ENCODE data around the gene KRT76.

Gene KRT76

DNA sequence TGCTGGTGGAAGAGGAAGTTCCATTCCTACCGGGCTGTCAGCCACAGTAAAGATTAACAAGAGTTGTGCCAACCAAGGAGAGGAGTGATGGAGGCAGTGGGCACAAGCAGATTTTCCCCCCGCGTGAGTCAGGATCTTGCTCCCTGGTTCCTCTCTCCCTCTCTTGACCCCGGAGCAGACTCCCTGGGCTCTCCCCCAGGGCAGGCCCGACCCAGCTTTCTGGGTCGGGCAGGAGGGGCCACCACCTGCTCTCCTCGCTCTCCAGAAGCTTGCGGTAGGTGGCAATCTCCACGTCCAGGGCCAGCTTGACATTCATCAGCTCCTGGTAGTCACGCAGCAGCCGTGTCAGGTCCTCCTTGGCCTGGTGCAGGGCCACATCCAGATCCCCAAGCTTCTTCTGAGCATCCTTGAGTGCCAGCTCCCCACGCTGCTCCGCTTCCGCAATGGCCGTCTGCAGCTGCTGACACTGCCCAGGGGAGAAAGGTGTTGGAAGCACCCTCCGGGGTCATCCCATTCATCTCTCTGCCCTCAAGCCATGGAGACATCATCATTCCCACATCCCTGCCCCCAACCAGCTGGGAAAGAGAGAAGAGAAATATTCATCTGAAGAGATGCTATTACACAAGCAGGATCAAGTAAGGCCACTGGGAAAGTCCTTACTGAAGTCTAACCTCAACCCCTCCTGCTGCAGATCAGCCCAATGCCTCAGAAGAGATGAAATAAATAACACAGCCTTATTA, 45.8 kb upstream of the KRT76 start:
- TF ChIP-seq TARDBP (IDR thresholded peaks at IDR 0.05) (no peak), ELF4 (IDR thresholded peaks at IDR 0.05) (no peak), FOXK2 (IDR thresholded peaks at IDR 0.05) (no peak), SUZ12 (IDR thresholded peaks at IDR 0.05) (no peak), SP1 (IDR thresholded peaks at IDR 0.05) (no peak), FOXA1 (IDR thresholded peaks at IDR 0.05) (no peak), FOXM1 (IDR thresholded peaks at IDR 0.05; ENCODE audit: borderline replicate concordance) (no peak), BHLHE40 (IDR thresholded peaks at IDR 0.05; ENCODE audit: borderline replicate concordance) (no peak), ARNT (IDR thresholded peaks at IDR 0.05) (no peak), HDGF (IDR thresholded peaks at IDR 0.05; ENCODE audit: borderline replicate concordance) (no peak), NFRKB (IDR thresholded peaks at IDR 0.05) (no peak), LEF1 (IDR thresholded peaks at IDR 0.05; ENCODE audit: borderline replicate concordance) (no peak), L3MBTL2 (conservative IDR thresholded peaks at IDR 0.05) (no peak), CTBP1 (IDR thresholded peaks at IDR 0.05; ENCODE audit: borderline replicate concordance) (no peak), ZNF384 (IDR thresholded peaks at IDR 0.05) (no peak)
- TF ChIP-seq, protein P1, sequence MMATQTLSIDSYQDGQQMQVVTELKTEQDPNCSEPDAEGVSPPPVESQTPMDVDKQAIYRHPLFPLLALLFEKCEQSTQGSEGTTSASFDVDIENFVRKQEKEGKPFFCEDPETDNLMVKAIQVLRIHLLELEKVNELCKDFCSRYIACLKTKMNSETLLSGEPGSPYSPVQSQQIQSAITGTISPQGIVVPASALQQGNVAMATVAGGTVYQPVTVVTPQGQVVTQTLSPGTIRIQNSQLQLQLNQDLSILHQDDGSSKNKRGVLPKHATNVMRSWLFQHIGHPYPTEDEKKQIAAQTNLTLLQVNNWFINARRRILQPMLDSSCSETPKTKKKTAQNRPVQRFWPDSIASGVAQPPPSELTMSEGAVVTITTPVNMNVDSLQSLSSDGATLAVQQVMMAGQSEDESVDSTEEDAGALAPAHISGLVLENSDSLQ (IDR thresholded peaks at IDR 0.05), result no peak
- CTCF ChIA-PET, result interaction anchor here (0.6 kb wide), 1 partner anchor 32 kb away, joined by 3 read pairs; no protein-coding TSS in a partner anchor
- POLR2A ChIA-PET, result no interaction called here
- no peak for DNase-seq (ENCODE audit: extremely low spot score)

DNA sequence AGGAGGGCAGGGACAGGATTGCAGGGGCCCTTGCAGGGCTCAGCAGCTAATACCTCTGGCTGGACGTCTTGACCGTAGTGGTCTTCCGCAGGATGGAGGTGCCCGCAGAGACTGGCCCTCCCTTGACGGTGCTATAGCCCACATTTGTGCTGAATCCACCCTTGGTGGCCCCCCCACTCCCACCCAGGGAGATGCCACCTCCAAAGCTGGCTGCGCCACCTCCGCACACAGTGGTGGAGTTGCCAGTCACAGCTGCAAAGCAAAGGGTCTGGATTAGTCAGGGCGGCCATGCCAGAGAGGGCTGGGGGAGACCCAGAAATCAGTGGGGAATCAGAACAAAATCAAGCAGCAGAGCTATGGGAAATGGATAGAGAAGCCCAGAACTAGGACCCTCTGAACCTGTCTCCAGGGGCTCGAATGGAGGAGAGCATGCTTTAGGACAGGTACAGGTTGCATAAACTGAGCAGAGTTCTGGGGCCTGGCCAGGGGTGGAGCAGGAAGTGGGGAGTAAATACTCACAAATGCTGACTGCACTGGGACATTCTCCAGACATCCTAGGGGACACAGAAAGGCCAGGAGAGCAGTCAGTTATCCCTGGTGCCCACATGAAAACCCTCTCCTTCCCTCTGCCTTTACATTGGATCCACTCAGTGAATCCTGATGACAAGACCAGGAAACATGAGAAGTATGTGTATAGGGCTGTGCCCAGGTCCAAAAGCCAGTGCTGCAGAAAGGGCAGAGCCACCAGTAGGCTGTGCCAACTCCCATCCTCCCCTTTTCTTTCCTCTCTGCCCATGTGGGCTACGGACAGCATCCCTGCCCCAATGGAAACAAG, 44.9 kb upstream of the KRT76 start:
- no peak for TF ChIP-seq HDGF (IDR thresholded peaks at IDR 0.05; ENCODE audit: borderline replicate concordance)
- no peak for TF ChIP-seq FOXM1 (IDR thresholded peaks at IDR 0.05; ENCODE audit: borderline replicate concordance)
- TF ChIP-seq SP1 (IDR thresholded peaks at IDR 0.05), result no peak
- no peak for TF ChIP-seq FOXK2 (IDR thresholded peaks at IDR 0.05)
- no peak for TF ChIP-seq ZNF384 (IDR thresholded peaks at IDR 0.05)
- CTCF ChIA-PET, result interaction anchor here (0.6 kb wide), 1 partner anchor 33 kb away, joined by 3 read pairs; no protein-coding TSS in a partner anchor
- DNase-seq (ENCODE audit: extremely low spot score), result no peak
- POLR2A ChIA-PET, result no interaction called here

DNA sequence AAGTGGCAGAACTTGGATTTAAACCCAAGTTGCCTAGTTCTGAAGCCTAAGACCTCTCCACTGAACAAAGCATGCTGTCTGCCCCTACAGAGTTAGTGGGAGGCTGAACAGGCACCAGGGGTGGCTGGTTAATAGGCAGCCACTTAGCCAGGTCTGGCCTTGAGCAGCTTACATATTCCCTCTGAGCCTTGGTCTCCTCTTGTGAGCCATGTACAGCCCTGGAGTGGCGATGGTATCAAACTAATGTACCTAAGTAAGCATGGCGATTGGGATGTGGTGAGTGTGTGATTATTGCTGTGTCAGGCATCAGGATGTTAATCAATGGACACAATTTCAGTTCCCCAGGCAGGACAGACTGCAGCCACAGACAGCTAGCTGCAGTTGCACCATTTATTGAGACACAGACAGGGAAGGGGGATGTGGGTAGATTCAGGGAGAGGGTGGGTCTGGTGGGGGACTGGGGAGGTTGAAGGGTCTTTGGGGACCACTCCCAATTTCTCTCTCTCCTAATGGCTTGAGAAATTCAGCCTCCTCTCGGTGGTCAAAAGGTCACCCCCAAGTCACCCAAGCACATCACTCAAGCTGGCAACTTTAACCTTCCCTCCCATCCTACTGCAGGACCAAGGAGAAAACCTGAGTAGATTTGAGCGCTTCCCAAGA, 44.1 kb upstream of the KRT76 start:
- CTCF ChIA-PET, result no interaction called here
- POLR2A ChIA-PET, result no interaction called here
- no peak for TF ChIP-seq NFRKB (IDR thresholded peaks at IDR 0.05)
- no peak for TF ChIP-seq TARDBP (IDR thresholded peaks at IDR 0.05)
- no peak for TF ChIP-seq SP1 (IDR thresholded peaks at IDR 0.05)
- no peak for TF ChIP-seq FOXM1 (IDR thresholded peaks at IDR 0.05; ENCODE audit: borderline replicate concordance)
- TF ChIP-seq HDGF (IDR thresholded peaks at IDR 0.05; ENCODE audit: borderline replicate concordance), result no peak
- TF ChIP-seq, protein P1 (IDR thresholded peaks at IDR 0.05), result no peak
- no peak for TF ChIP-seq ELF4 (IDR thresholded peaks at IDR 0.05)
- no peak for TF ChIP-seq L3MBTL2 (conservative IDR thresholded peaks at IDR 0.05)
- TF ChIP-seq FOXK2 (IDR thresholded peaks at IDR 0.05), result no peak
- no peak for TF ChIP-seq FOXA1 (IDR thresholded peaks at IDR 0.05)
- no peak for TF ChIP-seq CTBP1 (IDR thresholded peaks at IDR 0.05; ENCODE audit: borderline replicate concordance)
- TF ChIP-seq ZNF384 (IDR thresholded peaks at IDR 0.05), result no peak
- TF ChIP-seq BHLHE40 (IDR thresholded peaks at IDR 0.05; ENCODE audit: borderline replicate concordance), result no peak
- no peak for TF ChIP-seq LEF1 (IDR thresholded peaks at IDR 0.05; ENCODE audit: borderline replicate concordance)
- TF ChIP-seq ARNT (IDR thresholded peaks at IDR 0.05), result no peak
- no peak for TF ChIP-seq SUZ12 (IDR thresholded peaks at IDR 0.05)
- no peak for DNase-seq (ENCODE audit: extremely low spot score)

DNA sequence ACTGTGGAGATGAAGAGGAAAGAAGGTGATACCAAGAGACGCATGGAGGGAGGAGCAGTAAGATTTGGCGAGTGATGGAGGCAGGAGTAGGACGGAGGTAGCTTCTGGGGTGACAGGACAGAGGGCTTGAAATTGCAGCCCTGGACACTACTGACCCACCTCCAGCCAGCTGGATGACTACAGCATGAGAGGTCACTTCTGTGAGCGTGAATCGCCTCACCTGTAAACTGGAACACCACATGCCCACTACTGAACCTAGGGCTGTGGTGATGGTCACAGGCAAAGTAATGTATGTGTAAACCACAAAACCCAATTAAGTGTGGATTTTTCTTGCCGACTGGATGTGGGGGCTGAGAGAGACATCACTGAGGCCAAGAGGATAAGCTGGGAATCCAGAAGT, 43.4 kb upstream of the KRT76 start:
- DNase-seq (ENCODE audit: extremely low spot score), result no peak
- ChIA-PET POLR2A (no interaction called here), CTCF (no interaction called here)
- TF ChIP-seq CTBP1 (IDR thresholded peaks at IDR 0.05; ENCODE audit: borderline replicate concordance), result no peak
- no peak for TF ChIP-seq ARNT (IDR thresholded peaks at IDR 0.05)
- no peak for TF ChIP-seq FOXA1 (IDR thresholded peaks at IDR 0.05)
- TF ChIP-seq BHLHE40 (IDR thresholded peaks at IDR 0.05; ENCODE audit: borderline replicate concordance), result no peak

DNA sequence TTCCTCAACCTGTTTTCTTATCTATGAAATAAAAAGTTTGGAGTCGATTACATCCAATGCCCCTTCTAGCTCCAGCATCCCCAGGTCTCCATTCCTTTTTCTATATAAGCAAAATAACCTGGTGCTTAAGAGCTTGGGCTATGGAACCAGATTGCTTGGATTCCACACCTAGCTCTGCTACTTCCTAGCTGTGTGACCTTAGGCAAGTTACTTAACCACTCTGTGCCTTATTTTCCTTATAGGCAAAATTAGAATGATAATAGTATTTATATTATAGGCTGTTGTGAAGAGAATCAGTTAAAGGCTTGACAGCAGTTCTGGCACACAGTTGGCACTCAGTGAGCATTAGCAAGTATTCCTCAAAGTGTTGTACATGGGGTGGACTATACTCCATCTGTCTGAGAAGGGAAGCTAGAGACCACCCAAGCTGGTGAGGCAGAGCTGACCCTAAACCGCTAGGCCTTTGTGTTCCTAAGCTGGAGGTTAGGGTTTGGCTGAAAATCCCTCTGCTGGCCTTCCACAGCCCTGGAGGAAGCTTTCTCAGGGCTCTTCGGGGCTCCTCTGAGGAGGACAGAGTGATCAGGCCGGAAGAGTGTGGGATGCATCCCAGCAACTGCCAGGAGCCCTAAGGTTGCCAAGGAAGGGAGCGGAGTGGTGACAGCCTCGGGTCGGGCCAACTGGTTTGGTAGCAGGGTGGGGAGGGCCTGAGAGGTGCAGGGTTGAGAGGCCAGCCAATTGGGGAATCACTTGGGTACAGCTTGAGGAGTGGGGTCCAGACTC, 42.8 kb upstream of the KRT76 start:
- ChIA-PET CTCF (no interaction called here), POLR2A (no interaction called here)
- TF ChIP-seq ARNT (IDR thresholded peaks at IDR 0.05) (no peak), BHLHE40 (IDR thresholded peaks at IDR 0.05; ENCODE audit: borderline replicate concordance) (no peak), CTBP1 (IDR thresholded peaks at IDR 0.05; ENCODE audit: borderline replicate concordance) (no peak), TARDBP (IDR thresholded peaks at IDR 0.05) (no peak), LEF1 (IDR thresholded peaks at IDR 0.05; ENCODE audit: borderline replicate concordance) (no peak), SUZ12 (IDR thresholded peaks at IDR 0.05) (no peak), ZNF384 (IDR thresholded peaks at IDR 0.05) (no peak), FOXK2 (IDR thresholded peaks at IDR 0.05) (no peak), L3MBTL2 (conservative IDR thresholded peaks at IDR 0.05) (no peak), FOXA1 (IDR thresholded peaks at IDR 0.05) (no peak), NFRKB (IDR thresholded peaks at IDR 0.05) (no peak)
- TF ChIP-seq, protein P1 (IDR thresholded peaks at IDR 0.05), result no peak
- DNase-seq (ENCODE audit: extremely low spot score), result no peak

Measured in HEK293T (cell line).